ENCODE data around the gene SHMT2. TPM values are rescaled to one million over a fixed set of nuclear protein-coding genes. Genes with fewer than 3 reads are reported as not detected.

Gene SHMT2
- total and polyA plus RNA-seq, 2 of the 13 experiments (the other 11 are each of a cell fraction or from before 2014, with no cell fraction given), result 181 to 393 TPM

DNA sequence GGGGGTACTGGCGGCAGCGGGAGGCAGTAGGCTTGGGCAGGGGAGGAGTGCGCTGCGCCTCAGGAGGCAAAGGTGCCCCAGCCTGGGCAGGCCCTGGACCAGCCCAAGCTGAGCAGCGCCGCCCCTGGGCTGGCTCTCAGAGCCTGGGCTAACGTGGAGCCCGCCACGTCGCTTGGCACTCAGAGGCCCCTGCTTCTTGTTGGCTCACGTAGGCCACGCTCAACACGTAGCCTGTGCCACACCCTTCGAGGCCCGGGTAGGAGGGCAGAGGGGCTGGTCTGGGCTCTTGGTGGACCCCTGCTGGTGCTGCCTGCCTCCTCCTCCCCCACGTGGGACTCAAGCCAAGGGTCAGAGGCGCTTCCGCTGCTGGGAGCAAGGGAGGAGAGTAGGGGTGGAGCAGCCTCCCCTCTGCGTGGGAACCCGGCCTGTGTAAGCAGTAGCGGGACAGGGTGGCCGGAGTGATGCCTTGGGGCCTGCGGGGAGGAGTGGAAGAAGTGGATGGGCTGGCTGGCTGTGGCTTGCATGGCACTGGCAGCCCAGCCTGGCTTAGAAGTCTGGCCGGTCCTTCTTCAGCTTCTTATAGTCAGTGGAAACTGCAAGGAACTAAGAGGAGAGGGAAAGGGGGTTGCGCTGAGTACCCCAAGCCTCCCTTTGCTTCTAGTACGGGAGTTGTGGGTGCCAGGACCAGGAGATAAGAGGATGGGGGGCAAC, 5.7 kb downstream of the SHMT2 start (continued):
- TF ChIP-seq, protein P1, sequence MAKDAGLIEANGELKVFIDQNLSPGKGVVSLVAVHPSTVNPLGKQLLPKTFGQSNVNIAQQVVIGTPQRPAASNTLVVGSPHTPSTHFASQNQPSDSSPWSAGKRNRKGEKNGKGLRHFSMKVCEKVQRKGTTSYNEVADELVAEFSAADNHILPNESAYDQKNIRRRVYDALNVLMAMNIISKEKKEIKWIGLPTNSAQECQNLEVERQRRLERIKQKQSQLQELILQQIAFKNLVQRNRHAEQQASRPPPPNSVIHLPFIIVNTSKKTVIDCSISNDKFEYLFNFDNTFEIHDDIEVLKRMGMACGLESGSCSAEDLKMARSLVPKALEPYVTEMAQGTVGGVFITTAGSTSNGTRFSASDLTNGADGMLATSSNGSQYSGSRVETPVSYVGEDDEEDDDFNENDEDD (CRISPR knock-in tag; IDR thresholded peaks at IDR 0.05; ENCODE audit: borderline replicate concordance), result 0 out of 2 replicates have a peak, but pooled peaks have one; percentile 14
- no peak for TF ChIP-seq ZNF460 (CRISPR knock-in tag; IDR thresholded peaks at IDR 0.05; ENCODE audit: borderline replicate concordance)
- TF ChIP-seq ZNF780A (CRISPR knock-in tag; IDR thresholded peaks at IDR 0.05), result 0 out of 2 replicates have a peak, but pooled peaks have one; percentile 32
- TF ChIP-seq ZNF567 (CRISPR knock-in tag; IDR thresholded peaks at IDR 0.05; ENCODE audit: borderline replicate concordance), result 0 out of 2 replicates have a peak, but pooled peaks have one; percentile 40
- TF ChIP-seq, protein P2, sequence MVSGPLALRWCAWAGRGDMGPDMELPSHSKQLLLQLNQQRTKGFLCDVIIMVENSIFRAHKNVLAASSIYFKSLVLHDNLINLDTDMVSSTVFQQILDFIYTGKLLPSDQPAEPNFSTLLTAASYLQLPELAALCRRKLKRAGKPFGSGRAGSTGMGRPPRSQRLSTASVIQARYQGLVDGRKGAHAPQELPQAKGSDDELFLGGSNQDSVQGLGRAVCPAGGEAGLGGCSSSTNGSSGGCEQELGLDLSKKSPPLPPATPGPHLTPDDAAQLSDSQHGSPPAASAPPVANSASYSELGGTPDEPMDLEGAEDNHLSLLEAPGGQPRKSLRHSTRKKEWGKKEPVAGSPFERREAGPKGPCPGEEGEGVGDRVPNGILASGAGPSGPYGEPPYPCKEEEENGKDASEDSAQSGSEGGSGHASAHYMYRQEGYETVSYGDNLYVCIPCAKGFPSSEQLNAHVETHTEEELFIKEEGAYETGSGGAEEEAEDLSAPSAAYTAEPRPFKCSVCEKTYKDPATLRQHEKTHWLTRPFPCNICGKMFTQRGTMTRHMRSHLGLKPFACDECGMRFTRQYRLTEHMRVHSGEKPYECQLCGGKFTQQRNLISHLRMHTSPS (CRISPR knock-in tag; IDR thresholded peaks at IDR 0.05; ENCODE audit: low read depth), result peak; percentile 59
- peak; percentile 93 for TF ChIP-seq RBM22 (optimal IDR thresholded peaks at IDR 0.05; ENCODE audit: low read length)
- peak; percentile 11; the same call in 1 of the 3 replicates for TF ChIP-seq MXI1 (IDR thresholded peaks at IDR 0.05; ENCODE audit: borderline replicate concordance, low read depth, low read length)
- TF ChIP-seq TARDBP (CRISPR knock-in tag; IDR thresholded peaks at IDR 0.05), result peak; percentile 58; the same call in 1 of the 2 replicates
- TF ChIP-seq ZSCAN22 (CRISPR knock-in tag; IDR thresholded peaks at IDR 0.05), result no peak
- peak; percentile 13 for TF ChIP-seq POLR2G (IDR thresholded peaks at IDR 0.05; ENCODE audit: low read depth, low read length)
- TF ChIP-seq NONO (IDR thresholded peaks at IDR 0.05), result no peak
- peak; percentile 26; the same call in 1 of the 2 replicates for TF ChIP-seq NONO (CRISPR knock-in tag; conservative IDR thresholded peaks at IDR 0.05)
- TF ChIP-seq GABPB1 (CRISPR knock-in tag; IDR thresholded peaks at IDR 0.05), result peak; percentile 42; the same call in 1 of the 2 replicates
- peak; percentile 19; the same call in 1 of the 2 replicates for TF ChIP-seq ZNF263 (CRISPR knock-in tag; IDR thresholded peaks at IDR 0.05)
- TF ChIP-seq, protein P3, sequence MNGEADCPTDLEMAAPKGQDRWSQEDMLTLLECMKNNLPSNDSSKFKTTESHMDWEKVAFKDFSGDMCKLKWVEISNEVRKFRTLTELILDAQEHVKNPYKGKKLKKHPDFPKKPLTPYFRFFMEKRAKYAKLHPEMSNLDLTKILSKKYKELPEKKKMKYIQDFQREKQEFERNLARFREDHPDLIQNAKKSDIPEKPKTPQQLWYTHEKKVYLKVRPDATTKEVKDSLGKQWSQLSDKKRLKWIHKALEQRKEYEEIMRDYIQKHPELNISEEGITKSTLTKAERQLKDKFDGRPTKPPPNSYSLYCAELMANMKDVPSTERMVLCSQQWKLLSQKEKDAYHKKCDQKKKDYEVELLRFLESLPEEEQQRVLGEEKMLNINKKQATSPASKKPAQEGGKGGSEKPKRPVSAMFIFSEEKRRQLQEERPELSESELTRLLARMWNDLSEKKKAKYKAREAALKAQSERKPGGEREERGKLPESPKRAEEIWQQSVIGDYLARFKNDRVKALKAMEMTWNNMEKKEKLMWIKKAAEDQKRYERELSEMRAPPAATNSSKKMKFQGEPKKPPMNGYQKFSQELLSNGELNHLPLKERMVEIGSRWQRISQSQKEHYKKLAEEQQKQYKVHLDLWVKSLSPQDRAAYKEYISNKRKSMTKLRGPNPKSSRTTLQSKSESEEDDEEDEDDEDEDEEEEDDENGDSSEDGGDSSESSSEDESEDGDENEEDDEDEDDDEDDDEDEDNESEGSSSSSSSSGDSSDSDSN (CRISPR knock-in tag; IDR thresholded peaks at IDR 0.05), result peak; percentile 70
- peak; percentile 78; the same call in 1 of the 2 replicates for TF ChIP-seq MTA1 (CRISPR knock-in tag; IDR thresholded peaks at IDR 0.05; ENCODE audit: borderline replicate concordance)
- 0 out of 2 replicates have a peak, but pooled peaks have one; percentile 11 for TF ChIP-seq ZNF605 (CRISPR knock-in tag; IDR thresholded peaks at IDR 0.05)
- peak; percentile 65; the same call in 1 of the 2 replicates for TF ChIP-seq KDM2A (CRISPR knock-in tag; IDR thresholded peaks at IDR 0.05; ENCODE audit: borderline replicate concordance, low read depth)
- TF ChIP-seq HNRNPL (IDR thresholded peaks at IDR 0.05; ENCODE audit: low read depth, low read length), result peak; percentile 97
- peak; percentile 77 for TF ChIP-seq ETV5 (CRISPR knock-in tag; IDR thresholded peaks at IDR 0.05; ENCODE audit: borderline replicate concordance)
- TF ChIP-seq SALL1 (CRISPR knock-in tag; IDR thresholded peaks at IDR 0.05), result 0 out of 2 replicates have a peak, but pooled peaks have one; percentile 19
- TF ChIP-seq SETDB1 (CRISPR knock-in tag; IDR thresholded peaks at IDR 0.05; ENCODE audit: borderline replicate concordance), result no peak
- TF ChIP-seq, protein P4, sequence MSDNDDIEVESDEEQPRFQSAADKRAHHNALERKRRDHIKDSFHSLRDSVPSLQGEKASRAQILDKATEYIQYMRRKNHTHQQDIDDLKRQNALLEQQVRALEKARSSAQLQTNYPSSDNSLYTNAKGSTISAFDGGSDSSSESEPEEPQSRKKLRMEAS (IDR thresholded peaks at IDR 0.05), result peak; percentile 71

Data from HepG2 (cell line).